AG09319 (cell line): Measurements from ENCODE around the gene ARHGEF11.
"Not testable (repeated sequence)": the region's sequence is repeated elsewhere in the genome, so short reads cannot be mapped to it uniquely, and the experiment has no call there.

Experiments
- DNase-seq: peaks from one replicate; pipeline ENCODE4 v3.0.0-alpha.2; 2010; ENCODE audit warnings: low read depth; ENCODE audit errors: extremely low read depth
- TF ChIP-seq, protein P1 (sequence below): IDR thresholded peaks from 2 replicates; pipeline ENCODE4 v1.5.1; 2011; ENCODE audit warnings: low read depth, mild to moderate bottlenecking, inconsistent platforms, low read length, moderate library complexity

ARHGEF11 gene

GRCh38 chr1:156928043-156928602, 117.4 kb downstream of the ARHGEF11 start:
- DNase-seq = no peak
- TF ChIP-seq, protein P1, sequence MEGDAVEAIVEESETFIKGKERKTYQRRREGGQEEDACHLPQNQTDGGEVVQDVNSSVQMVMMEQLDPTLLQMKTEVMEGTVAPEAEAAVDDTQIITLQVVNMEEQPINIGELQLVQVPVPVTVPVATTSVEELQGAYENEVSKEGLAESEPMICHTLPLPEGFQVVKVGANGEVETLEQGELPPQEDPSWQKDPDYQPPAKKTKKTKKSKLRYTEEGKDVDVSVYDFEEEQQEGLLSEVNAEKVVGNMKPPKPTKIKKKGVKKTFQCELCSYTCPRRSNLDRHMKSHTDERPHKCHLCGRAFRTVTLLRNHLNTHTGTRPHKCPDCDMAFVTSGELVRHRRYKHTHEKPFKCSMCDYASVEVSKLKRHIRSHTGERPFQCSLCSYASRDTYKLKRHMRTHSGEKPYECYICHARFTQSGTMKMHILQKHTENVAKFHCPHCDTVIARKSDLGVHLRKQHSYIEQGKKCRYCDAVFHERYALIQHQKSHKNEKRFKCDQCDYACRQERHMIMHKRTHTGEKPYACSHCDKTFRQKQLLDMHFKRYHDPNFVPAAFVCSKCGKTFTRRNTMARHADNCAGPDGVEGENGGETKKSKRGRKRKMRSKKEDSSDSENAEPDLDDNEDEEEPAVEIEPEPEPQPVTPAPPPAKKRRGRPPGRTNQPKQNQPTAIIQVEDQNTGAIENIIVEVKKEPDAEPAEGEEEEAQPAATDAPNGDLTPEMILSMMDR = no peak

DNA sequence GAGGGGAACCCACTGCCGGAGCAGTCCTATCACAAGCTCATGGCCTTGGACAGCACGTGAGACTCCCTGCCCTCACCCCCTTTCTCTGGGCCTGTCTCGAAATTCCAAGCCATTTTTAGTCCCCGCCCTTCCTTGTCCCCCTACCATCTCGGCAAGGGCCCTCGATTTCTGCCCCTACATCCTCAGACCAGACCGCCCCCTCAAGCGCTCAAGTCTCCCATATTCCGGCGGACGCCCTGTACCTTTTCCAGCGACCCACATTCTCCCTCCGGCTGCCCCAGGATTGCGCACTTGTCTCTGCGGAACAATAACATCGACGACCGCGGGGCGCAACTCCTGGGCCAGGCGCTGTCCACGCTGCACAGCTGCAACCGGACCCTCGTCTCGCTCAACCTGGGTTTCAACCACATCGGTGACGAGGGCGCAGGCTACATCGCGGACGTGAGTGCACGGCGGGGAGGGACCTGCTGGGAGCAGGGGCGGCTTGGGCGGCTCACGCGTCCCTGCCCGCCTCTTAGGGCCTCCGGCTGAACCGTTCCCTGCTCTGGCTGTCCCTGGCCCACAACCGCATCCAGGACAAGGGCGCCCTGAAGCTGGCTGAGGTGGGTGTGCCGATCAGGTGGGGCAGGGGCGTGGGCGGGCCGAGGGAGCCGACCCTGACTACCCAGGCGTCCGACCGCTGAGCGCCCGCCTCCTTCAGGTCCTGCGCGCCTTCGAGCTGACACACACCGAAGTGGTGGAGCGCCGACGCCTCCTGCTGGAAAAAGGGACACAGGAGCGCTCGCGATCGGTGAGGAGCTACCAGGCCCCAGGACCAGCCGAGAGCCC, 118.1 kb downstream of the ARHGEF11 start:
- DNase-seq = peak; percentile 20
- TF ChIP-seq, protein P1 = peak; percentile 77

- DNase-seq = not testable (repeated sequence)
These were observed 118.8 kb downstream of the ARHGEF11 start for GRCh38 chr1:156926695-156927094.

DNA sequence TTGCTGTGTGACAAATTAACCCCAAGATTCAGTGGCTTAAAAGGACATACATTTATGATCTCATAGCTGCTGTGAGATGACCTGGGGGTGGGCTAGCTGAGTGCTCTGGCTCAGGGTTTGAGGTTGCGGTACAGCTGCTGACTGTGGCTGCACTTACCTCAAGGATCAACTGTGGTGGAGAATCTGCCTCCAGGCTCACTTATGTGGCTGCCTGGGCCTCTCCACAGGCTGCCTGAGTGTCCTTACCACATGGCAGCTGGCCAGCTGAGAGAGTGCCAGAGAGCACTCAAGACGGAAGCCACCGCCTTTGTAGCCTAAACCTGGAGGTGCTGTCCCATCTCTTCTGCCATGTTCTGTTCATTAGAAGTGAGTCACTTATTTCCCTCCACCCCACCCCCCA, 119.4 kb downstream of the ARHGEF11 start:
- DNase-seq = no peak
- TF ChIP-seq, protein P1 = no peak

DNA sequence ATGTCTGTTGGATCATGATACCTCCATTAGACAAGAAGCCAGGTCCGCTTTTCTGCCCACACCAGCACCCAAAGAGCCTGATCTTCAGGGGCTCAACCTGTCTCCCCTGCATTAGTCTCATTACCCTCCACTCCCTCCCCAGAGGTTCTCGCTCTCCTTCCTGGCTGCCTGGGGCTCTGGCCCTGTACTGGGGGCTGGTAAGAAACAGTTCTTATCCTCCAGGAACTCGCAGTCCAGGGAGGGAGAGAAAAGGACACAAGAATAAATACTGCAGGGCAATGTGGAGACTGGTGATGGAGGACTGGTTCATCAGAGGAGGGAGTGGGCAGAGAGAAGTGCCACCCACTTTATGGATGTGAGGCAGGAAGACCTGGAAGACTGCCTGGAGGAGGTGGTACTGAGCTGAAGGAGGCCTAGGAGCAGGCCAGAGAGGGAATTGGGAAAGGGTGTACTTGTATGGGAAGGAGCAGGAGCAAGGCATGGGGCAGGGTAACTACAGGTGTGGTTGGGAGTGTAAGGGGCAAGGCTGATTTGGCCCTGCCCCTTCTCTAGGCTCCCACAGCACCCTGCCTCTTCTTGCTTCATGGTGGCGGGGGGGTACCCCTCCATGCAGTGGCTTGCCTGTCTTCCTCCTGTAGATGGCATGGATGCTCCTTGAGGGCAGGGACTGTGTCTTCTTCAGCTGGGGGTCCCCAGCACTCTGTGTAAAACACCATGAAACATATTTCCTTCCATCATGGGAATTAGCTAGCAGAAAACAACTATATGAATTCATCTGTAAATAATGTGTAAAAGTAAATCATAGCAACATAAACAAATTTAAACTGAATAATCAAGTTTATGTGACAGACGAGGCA, 120.2 kb downstream of the ARHGEF11 start:
- DNase-seq = no peak
- TF ChIP-seq, protein P1 = no peak

DNA sequence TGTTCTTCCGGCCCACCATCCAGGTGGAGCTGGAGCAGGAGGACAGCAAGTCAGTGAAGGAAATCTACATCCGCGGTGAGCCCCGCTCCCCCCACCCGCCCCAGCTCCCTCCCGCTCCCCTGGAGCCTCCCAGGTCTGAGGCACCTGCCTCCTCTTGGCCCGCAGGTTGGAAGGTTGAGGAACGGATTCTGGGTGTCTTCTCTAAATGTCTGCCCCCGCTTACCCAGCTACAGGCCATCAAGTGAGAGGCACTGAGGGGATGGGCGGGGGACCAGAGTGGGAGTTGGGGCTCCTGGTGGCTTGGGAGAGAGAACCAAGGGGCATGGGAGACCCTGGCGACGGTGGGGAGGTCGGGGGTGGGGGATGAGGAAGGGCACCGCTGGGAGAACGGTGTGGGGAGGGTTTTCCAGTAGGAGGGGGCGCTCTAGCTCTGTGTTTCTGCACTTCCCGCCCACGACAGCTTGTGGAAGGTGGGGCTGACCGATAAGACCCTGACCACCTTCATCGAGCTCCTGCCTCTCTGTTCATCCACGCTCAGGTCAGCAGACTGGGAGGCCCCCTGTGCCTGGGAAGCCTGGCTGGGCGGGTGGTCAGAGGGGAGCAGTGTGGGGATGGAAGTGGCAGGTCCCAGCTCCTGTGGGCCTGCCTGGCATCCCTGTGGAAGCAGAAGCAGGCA, 120.9 kb downstream of the ARHGEF11 start:
- no peak for DNase-seq
- TF ChIP-seq, protein P1 = no peak

- no peak for DNase-seq
- TF ChIP-seq, protein P1 = no peak
These were observed 121.7 kb downstream of the ARHGEF11 start for GRCh38 chr1:156923670-156924477.
